Measurements from ENCODE around the gene NELL2.

DNA sequence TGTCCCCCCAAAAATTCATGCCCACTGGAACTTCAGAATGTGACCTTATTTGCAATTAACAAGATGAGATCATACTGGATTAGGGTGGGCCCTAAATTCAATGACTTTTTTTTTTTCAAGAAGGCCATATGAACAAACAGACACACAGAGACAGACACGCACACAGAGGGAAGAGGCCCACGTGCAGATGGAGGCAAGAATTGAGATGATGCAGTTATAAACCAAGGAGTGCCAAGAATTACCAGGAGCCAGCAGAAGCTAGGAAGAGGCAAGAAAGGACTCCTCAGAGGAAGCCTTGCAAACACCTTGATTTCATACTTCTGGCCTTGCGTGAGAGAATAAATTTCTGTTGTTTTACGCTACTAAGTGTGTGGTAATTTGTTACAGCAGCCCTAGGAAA lies 33.4 kb downstream of the NELL2 start:
- TF ChIP-seq CTCF (IDR thresholded peaks at IDR 0.05) (no peak), POLR2AphosphoS5 (IDR thresholded peaks at IDR 0.05) (no peak), EP300 (IDR thresholded peaks at IDR 0.05) (no peak), POLR2A (IDR thresholded peaks at IDR 0.05; ENCODE audit: low read depth) (no peak)

All from esophagus muscularis mucosa (tissue), 4 donors.